Rectal smooth muscle tissue (tissue), 1 donor: Measurements from ENCODE around the gene KLF11.

Source experiments
- H3K27ac ChIP-seq: one replicate; pipeline ENCODE4 v1.7.0; 2013; ENCODE audit warnings: low read depth, low read length, inconsistent platforms
- H3K27me3 ChIP-seq: one replicate; pipeline ENCODE4 v1.7.0; 2013; ENCODE audit warnings: low read length; ENCODE audit not compliant: control insufficient read depth, insufficient read depth
- H3K36me3 ChIP-seq: one replicate; pipeline ENCODE4 v1.7.0; 2013; ENCODE audit warnings: low read length; ENCODE audit not compliant: control insufficient read depth, insufficient read depth
- H3K4me1 ChIP-seq: one replicate; pipeline ENCODE4 v1.7.0; 2013; ENCODE audit warnings: low read length; ENCODE audit not compliant: control insufficient read depth, insufficient read depth
- H3K4me3 ChIP-seq: one replicate; pipeline ENCODE4 v1.7.0; 2013; ENCODE audit warnings: low read length
- H3K9ac ChIP-seq: one replicate; pipeline ENCODE4 v1.7.0; 2013; ENCODE audit warnings: low read length

KLF11 gene

DNA sequence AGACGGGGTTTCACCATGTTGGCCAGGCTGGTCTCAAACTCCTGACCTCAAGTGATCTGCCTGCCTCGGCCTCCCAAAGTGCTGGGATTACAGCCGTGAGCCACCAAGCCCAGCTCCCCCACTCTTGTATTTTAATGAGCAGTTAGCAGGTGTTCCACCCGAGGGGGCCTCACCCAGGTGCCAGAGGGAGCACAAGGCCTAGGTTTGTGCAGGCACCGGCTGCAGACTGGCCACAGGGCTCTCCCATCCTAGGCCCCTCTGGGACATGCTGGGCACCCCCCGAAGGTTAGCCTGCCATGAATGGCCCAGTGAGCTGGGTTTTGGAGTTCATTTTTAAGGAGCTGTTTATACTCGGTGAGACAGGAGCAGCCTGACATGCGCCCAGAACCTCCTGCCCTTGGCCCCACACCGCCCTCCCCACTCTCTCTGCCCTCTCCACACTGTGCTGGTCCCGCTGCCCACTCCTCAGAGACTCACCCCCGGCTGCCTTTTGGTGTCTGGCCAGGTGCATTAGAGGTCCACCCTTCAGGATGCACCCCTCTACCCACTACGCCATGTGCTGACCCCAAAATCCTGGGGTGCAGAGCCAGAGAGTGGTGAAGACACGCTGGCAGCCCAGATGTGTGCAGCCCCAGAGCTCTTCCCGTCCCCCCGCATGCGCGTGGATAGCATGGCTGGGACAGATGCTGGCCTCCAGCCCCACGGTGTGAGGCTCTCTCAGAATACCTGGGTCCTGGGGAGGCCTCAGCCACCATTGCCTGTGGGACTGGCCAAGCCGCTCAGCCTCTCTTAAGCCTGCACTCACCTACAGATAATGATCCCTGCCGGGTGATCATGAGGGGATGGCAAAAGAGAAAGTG, 11.2 kb upstream of the KLF11 start:
- Histone ChIP-seq H3K36me3 (no peaks in the 10 kb centered on the region), H3K27me3 (no peaks in the 10 kb centered on the region), H3K4me3 (no peak overlapping the region), H3K27ac (no peak overlapping the region), H3K9ac (no peak overlapping the region), H3K4me1 (peaks cover 18% of the 10 kb centered on the region)

DNA sequence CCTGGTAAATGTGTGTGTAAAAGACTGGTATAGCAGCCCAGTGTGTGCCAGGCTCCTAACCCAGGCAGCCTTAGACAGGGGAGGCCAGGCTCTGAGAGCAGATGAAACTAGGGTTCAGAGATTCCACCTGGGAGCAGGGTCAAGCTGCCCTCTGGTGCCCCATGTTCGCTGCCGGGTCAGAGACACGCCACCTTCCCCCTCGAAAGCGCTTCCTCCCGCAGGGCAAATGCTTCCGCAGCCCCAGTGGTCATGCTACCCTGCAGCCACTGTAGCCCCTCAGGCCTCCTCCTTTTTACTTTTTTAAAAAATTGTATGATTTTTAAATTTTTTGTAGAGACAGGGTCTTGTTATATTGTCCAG, 10.6 kb upstream of the KLF11 start:
- Histone ChIP-seq H3K4me1 (peaks cover 20% of the 10 kb centered on the region), H3K27ac (no peak overlapping the region)

DNA sequence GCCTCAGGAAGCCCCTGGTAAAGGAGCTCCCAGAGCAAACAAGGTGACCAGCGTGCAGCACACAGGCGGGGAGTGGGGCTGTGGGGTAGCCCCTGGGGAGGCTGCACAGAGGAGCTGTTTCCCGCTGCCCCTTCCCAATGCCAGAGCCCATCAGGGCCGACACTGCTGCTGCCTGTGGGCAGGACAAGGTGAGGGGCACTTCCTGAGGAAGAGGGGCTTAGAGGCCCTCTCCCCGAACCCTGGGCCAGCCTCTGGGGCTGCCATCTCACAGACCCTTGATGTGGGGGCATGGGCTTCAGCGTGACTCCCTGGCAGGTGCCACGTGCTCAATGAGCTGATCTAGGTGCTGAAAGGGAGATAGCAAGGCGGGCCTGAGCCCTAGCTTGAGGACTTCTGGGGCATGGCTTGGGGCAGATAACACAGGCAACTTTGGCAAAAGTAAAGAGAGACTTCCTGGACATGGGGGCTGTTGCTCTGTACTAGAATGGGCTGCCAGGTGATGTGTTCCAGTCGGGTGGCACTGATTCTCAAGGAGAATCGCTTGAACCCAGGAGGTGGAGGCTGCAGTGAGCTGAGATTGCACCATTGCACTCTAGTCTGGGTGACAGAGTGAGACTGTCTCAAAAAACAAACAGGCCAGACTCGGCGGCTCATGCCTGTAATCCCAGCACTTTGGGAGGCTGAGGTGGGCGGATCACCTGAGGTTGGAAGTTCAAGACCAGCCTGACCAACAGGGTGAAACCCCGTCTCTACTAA, 9.9 kb upstream of the KLF11 start:
- no peak overlapping the region for H3K27ac ChIP-seq
- no peaks in the 10 kb centered on the region for H3K27me3 ChIP-seq
- H3K4me3 ChIP-seq, result no peak overlapping the region
- H3K36me3 ChIP-seq, result no peaks in the 10 kb centered on the region
- H3K4me1 ChIP-seq, result peaks cover 20% of the 10 kb centered on the region
- H3K9ac ChIP-seq, result no peak overlapping the region

More for the DNA sequence above, 10.6 kb upstream of the KLF11 start:
- no peak overlapping the region for H3K4me3 ChIP-seq
- H3K36me3 ChIP-seq, result no peaks in the 10 kb centered on the region
- H3K9ac ChIP-seq, result no peak overlapping the region
- H3K27me3 ChIP-seq, result no peaks in the 10 kb centered on the region

DNA sequence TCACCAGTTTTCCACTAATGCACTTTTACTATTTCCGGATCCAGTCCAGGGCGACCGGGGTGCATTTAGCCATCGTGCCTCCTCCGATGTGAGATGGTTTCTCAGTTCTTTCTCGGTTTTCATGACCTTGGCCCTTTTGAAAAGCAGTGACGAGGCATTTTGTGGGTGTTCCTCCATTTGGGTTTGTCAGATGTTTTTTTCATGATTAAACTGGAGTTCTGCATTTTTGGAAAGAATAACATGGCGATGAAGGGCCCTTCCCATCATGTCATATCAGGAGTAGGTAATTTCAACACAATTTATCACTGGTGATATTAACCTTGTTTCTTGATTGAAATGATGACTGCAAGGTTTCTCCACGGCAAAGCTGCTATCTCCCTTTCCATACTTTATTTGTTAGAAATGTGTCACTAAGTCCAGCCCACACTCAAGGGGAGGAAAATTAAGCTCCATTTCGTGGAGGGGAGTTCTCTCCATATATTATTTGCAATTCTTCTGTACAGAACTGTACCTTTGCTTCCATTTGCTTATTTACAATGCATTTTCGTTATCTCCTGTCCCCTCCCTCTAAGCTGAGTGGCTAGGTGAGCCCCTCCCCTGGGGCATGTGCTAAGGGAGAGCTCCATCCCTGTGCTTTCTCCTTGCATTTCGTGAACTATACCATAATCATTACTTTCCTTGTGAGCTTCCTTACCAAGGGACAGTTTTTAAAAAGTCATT, 8.9 kb upstream of the KLF11 start:
- Histone ChIP-seq H3K4me1 (peaks cover 28% of the 10 kb centered on the region), H3K27ac (no peak overlapping the region), H3K27me3 (no peaks in the 10 kb centered on the region), H3K9ac (no peak overlapping the region), H3K4me3 (no peak overlapping the region), H3K36me3 (no peaks in the 10 kb centered on the region)

DNA sequence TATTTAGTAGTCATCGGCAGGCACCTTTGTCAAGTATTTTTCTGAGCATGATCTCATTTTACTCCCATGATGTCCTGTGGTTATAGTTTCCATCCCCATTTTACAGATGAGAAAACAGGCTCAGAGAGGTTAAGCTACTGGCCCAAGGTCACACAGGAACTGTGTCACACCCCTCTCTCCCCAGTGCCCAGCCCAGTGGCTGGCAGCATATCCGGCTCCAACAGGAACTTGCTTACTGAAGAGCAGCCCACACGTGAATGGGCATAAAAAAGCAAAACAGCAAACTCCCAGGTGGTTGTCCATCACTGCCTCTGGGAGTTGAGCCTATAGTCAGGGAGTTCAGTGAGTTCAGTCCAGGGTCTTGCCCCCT, 8.3 kb upstream of the KLF11 start:
- no peak overlapping the region for H3K4me3 ChIP-seq
- H3K27me3 ChIP-seq, result no peaks in the 10 kb centered on the region
- no peaks in the 10 kb centered on the region for H3K36me3 ChIP-seq
- H3K4me1 ChIP-seq, result peaks cover 33% of the 10 kb centered on the region
- no peak overlapping the region for H3K9ac ChIP-seq
- H3K27ac ChIP-seq, result no peak overlapping the region

DNA sequence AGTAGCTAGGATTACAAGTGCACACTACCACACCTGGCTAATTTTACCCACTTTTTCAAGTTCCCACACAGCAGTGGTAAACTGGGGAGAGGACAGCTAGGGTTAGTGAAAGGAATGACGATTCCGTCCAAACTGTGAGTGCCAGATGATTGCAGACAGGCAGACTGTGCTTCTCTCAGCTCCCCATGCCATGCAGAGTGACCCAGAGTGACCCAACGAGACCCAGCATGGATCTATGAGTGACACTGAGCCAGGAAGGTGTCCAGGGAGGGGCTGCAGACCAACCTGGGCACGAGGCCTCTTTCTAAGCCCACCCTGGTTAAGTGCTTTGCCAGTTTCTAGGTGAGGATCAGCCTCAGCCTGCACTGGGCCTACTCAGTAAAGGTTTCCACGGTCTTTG, 7.7 kb upstream of the KLF11 start:
- Histone ChIP-seq H3K36me3 (no peaks in the 10 kb centered on the region), H3K27ac (peak overlapping the region; percentile 77), H3K4me3 (no peak overlapping the region), H3K9ac (no peak overlapping the region), H3K4me1 (peaks cover 37% of the 10 kb centered on the region), H3K27me3 (no peaks in the 10 kb centered on the region)

DNA sequence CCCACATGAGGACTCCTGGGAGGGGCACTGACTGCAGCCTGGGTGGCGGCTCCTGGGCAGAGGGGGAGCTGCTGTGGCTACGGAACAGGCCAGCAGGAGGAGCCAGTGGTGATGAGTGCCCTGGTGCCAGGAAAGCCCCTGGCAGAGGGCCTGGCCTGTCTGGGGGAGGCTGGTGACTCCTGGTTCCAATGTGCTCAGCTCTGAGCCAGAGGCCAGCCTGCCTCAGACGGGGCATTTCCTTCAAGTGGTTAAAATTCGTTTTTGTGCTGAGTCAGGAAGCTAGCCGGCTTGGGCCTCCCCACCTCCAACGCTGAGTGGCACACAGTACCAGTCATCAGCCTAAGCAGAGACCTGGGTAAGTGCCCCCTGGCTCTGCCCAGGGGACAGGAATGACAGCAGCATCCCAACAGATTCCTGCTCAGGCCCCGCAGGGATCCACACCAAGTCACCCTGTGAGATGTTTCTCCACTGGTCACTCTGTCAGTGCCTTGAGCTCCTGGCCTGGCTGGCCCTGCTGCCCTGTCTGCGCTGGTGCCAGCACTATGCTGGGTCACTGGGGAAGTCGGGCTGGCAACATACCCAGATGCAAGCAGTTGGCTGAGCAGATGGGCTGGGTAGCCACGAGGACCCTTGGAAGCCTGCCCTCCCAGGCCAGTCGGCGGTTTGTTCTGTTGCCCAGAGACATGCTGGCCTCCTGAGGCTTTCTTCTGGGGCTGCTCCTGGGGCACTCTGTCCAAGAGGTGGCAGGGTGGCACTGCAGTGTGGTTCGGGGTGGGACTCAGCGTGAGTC, 7.1 kb upstream of the KLF11 start:
- H3K4me3 ChIP-seq, result no peak overlapping the region
- peak overlapping the region; percentile 77 for H3K27ac ChIP-seq
- H3K4me1 ChIP-seq, result peaks cover 39% of the 10 kb centered on the region
- H3K27me3 ChIP-seq, result no peaks in the 10 kb centered on the region
- H3K9ac ChIP-seq, result no peak overlapping the region
- H3K36me3 ChIP-seq, result no peaks in the 10 kb centered on the region

DNA sequence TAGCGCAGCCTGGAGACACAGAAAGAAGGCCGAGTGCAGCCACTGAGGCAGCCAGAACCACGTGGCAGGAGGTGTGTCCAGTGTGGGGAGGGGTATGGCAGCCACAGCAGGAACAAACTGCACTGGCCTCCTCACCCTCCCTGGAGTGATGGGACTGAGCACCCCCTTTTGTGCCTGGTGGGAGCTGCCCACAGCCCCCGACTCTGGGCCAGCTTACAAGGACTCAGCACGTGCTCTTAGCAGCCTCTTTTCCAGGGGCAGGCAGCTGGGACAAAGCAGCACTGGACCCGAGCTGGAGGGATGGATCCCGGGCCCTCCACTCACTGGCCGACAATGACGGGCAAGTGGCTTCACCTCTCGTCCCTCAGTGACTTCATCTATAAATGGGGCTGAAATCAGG, 5.2 kb upstream of the KLF11 start:
- H3K27ac ChIP-seq, result peak overlapping the region; percentile 33
- H3K36me3 ChIP-seq, result no peaks in the 10 kb centered on the region
- H3K9ac ChIP-seq, result no peak overlapping the region
- no peak overlapping the region for H3K4me3 ChIP-seq
- H3K27me3 ChIP-seq, result no peaks in the 10 kb centered on the region
- peaks cover 45% of the 10 kb centered on the region for H3K4me1 ChIP-seq

DNA sequence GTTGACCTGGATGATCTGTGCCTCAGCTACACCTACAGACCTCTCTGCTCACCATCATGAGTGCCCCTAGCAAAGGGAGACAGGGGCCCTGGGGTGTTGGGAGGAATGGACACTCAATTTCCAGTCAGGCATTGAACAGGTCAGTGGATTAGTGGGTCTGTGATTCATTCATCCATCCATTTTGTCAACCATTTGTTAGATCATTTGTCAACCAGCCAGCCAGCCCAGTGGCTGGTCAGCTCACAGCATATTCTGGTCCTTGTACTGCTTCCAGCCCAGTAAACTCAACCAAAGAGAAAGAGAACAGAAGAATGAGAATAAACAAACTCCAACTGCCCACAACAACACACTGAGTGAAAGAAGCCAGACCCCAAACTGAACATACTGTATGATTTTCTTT, 4.6 kb upstream of the KLF11 start:
- no peaks in the 10 kb centered on the region for H3K36me3 ChIP-seq
- H3K27ac ChIP-seq, result peak overlapping the region; percentile 89
- H3K4me3 ChIP-seq, result peak overlapping the region; percentile 18
- peaks cover 45% of the 10 kb centered on the region for H3K4me1 ChIP-seq
- no peaks in the 10 kb centered on the region for H3K27me3 ChIP-seq
- no peak overlapping the region for H3K9ac ChIP-seq

DNA sequence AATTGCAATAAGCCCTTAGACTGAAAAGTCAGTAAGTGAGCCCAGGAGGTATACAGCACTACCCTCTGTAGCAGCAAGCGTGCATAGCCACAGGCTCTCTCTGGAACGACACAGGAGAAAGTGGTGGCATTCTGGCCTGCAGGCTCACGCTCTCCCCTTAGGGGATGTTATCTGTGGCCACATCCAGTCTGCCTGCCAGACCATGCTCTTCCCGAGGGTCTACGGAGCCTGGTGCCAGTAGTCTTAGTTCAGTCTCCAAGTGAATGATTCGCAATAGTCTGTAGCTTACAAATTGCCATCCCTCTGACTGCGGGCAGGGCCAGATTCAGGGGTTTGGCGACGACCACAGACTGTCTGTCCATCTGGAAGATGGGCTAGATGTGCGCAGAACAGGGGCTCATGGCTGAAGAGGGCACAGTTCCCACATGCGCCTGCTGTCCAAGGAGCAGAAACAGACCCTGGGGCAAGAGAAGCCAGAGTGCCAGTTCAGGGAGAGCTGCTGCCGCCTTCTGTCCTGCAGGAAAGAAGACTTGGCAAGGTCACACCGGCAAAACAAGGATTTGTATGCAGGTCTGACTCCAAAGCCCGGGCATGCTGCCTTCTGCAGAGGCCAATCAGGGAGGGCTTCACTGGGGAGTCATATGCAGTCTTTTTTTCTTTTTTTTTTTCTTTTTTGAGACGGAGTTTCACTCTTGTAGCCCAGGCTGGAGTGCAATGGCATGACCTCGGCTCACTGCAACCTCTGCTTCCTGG, 3.5 kb upstream of the KLF11 start:
- H3K36me3 ChIP-seq, result no peaks in the 10 kb centered on the region
- peak overlapping the region; percentile 89 for H3K27ac ChIP-seq
- no peak overlapping the region for H3K4me3 ChIP-seq
- peaks cover 45% of the 10 kb centered on the region for H3K4me1 ChIP-seq
- no peaks in the 10 kb centered on the region for H3K27me3 ChIP-seq
- no peak overlapping the region for H3K9ac ChIP-seq

DNA sequence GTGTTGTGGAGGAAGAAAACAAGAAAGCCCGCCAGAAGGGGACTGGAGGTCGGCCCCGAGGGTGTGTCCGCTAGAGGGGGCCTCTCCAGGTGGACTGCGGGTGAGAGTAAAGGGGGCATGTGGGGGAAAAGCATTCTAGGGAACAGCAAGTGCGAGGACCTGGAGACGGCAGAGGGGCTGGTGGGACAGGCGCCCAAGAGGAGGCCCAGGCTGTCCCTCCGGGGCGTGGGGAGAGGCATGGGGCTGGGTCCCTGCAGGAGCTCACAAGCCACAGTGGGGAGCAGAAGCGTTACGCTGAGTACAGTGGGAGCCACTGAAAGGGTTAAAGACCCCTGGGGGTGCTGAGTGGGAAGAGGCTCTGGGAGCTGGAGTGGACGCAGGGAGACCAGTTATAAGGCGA, 1.6 kb upstream of the KLF11 start:
- Histone ChIP-seq H3K9ac (no peak overlapping the region), H3K4me3 (no peak overlapping the region), H3K36me3 (peaks cover 5% of the 10 kb centered on the region), H3K27me3 (no peaks in the 10 kb centered on the region), H3K27ac (peak overlapping the region; percentile 97), H3K4me1 (peaks cover 37% of the 10 kb centered on the region)
